ENCODE results near the gene FPR3. TPM values are rescaled to one million over a fixed set of nuclear protein-coding genes. Genes with fewer than 3 reads are reported as not detected.

The FPR3 gene
- total and polyA plus RNA-seq, 2 donors (not counting 3 experiments of a cell fraction or from before 2014, with no cell fraction given), result not detected

DNA sequence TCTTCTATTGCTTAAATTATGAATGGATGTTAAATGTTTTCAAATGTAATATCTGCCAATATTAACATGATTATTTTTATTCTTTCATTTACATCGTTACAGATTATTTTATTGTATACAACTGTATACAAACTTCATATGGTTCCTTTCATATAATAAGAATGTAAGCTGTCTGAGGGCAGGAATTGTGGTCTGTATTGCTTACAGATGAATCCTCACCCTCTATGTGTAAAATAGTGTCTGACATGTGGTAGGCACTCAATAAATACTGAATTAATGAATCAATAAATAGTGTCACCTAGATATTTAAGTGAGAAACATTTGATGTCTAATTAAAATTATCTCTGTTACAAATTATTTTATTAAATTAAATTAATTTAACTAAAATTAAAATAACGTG, 7.8 kb downstream of the FPR3 start:
- Histone ChIP-seq H3K4me1 (ENCODE audit: control insufficient read depth, extremely low read depth, insufficient read depth, low read length) (no peaks in the 10 kb centered on the region), H4K20me1 (replicated peaks; ENCODE audit: control insufficient read depth, extremely low read depth, insufficient read depth, low read length) (no peaks in the 10 kb centered on the region), H3K4me2 (ENCODE audit: insufficient read depth, low read length) (no peak overlapping the region), H3K27me3 (ENCODE audit: control insufficient read depth in 2 of 2, insufficient read depth in 2 of 2, low read length in 2 of 2) (no peaks in the 10 kb centered on the region), H3K9me1 (replicated peaks; ENCODE audit: control insufficient read depth, extremely low read depth, insufficient read depth, low read length) (no peaks in the 10 kb centered on the region), H3K9ac (replicated peaks; ENCODE audit: extremely low read depth, insufficient read depth, low read length) (no peak overlapping the region), H3K9me3 (replicated peaks; ENCODE audit: control insufficient read depth, insufficient read depth, low read length) (no peaks in the 10 kb centered on the region), H3K79me2 (ENCODE audit: control insufficient read depth, insufficient read depth, low read length) (no peaks in the 10 kb centered on the region), H2AFZ (ENCODE audit: low read depth, low read length) (no peak overlapping the region), H3K36me3 (ENCODE audit: control insufficient read depth in 2 of 2, extremely low read depth in 1 of 2, insufficient read depth in 2 of 2, low read length in 2 of 2) (no peaks in the 10 kb centered on the region), H3K4me3 (replicated peaks in 1 of 3; ENCODE audit: insufficient read depth in 1 of 3, low read depth in 1 of 3, low read length in 3 of 3) (no peak overlapping the region), H3K27ac (ENCODE audit: insufficient read depth, low read depth, low read length) (no peak overlapping the region)
- DNase-seq (ENCODE audit: low read depth, low spot score) (no peak), FAIRE-seq (no peak)
- intact Hi-C loops (cut with micrococcal nuclease), result no loop called here
- dilution Hi-C loops (cut with MboI; ENCODE audit: extremely low pct_ligation_motif_present, low sequenced_read_pairs), result no loop called here
- POLR2A ChIA-PET, result no interaction called here
- TF ChIP-seq EZH2 (IDR thresholded peaks at IDR 0.05; ENCODE audit: borderline replicate concordance, low read depth, low read length, severe bottlenecking) (no peak), MYC (IDR thresholded peaks at IDR 0.05; ENCODE audit: low read depth, low read length) (no peak), POLR2AphosphoS5 (IDR thresholded peaks at IDR 0.05; ENCODE audit: insufficient read depth, low read depth, low read length) (no peak), MAX (IDR thresholded peaks at IDR 0.05; ENCODE audit: insufficient read depth, insufficient read length) (no peak)
- BruUV-seq (replicated peaks), result no TSS peak
- CTCF ChIA-PET, result no interaction called here

- Histone ChIP-seq H3K36me3 (ENCODE audit: control insufficient read depth in 2 of 2, extremely low read depth in 1 of 2, insufficient read depth in 2 of 2, low read length in 2 of 2) (no peaks in the 10 kb centered on the region), H3K79me2 (ENCODE audit: control insufficient read depth, insufficient read depth, low read length) (no peaks in the 10 kb centered on the region), H3K9me3 (replicated peaks; ENCODE audit: control insufficient read depth, insufficient read depth, low read length) (no peaks in the 10 kb centered on the region), H3K4me2 (ENCODE audit: insufficient read depth, low read length) (no peak overlapping the region), H2AFZ (ENCODE audit: low read depth, low read length) (no peak overlapping the region), H3K9me1 (replicated peaks; ENCODE audit: control insufficient read depth, extremely low read depth, insufficient read depth, low read length) (no peaks in the 10 kb centered on the region), H3K27ac (ENCODE audit: insufficient read depth, low read depth, low read length) (no peak overlapping the region), H3K4me1 (ENCODE audit: control insufficient read depth, extremely low read depth, insufficient read depth, low read length) (no peaks in the 10 kb centered on the region), H3K9ac (replicated peaks; ENCODE audit: extremely low read depth, insufficient read depth, low read length) (no peak overlapping the region), H3K4me3 (replicated peaks in 1 of 3; ENCODE audit: insufficient read depth in 1 of 3, low read depth in 1 of 3, low read length in 3 of 3) (no peak overlapping the region), H4K20me1 (replicated peaks; ENCODE audit: control insufficient read depth, extremely low read depth, insufficient read depth, low read length) (no peaks in the 10 kb centered on the region), H3K27me3 (ENCODE audit: control insufficient read depth in 2 of 2, insufficient read depth in 2 of 2, low read length in 2 of 2) (no peaks in the 10 kb centered on the region)
- TF ChIP-seq POLR2A (IDR thresholded peaks at IDR 0.05; ENCODE audit: low read depth, low read length), result no peak
- no peak for TF ChIP-seq POLR2AphosphoS5 (IDR thresholded peaks at IDR 0.05; ENCODE audit: insufficient read depth, low read depth, low read length)
- no peak for TF ChIP-seq MYC (IDR thresholded peaks at IDR 0.05; ENCODE audit: low read depth, low read length)
- no peak for FAIRE-seq
- dilution Hi-C loops (cut with MboI; ENCODE audit: extremely low pct_ligation_motif_present, low sequenced_read_pairs) (no loop called here), intact Hi-C loops (cut with micrococcal nuclease) (no loop called here)
- POLR2A ChIA-PET, result no interaction called here
- no peak for DNase-seq (ENCODE audit: low read depth, low spot score)
- BruUV-seq (replicated peaks), result no TSS peak
- CTCF ChIA-PET, result no interaction called here
These were observed 8.6 kb downstream of the FPR3 start for GRCh38 chr19:51803519-51803918.

Data from endothelial cell of umbilical vein (primary cell).